Panc1 (cell line): Measurements from ENCODE around the gene ANO6. TPM values are rescaled to one million over a fixed set of nuclear protein-coding genes. Genes with fewer than 3 reads are reported as not detected.

Experiments used
- ATAC-seq: fragments of 200-7000 bp; cut with Tn5 transposase; 2 replicates; pipeline ENCODE4 v1.9.1; 2020; ENCODE audit warnings: mild to moderate bottlenecking, moderate library complexity
- BruUV-seq: library from RNA; stranded (reverse); fragments of 400-500 nt; replicated peaks from 2 replicates; lab custom pipeline; 2021; lab: Mats Ljungman, UMichigan
- CTCF ChIA-PET: fragments of 300-600 bp; sonication (Branson Sonifier 250); formaldehyde crosslinking; loops from one replicate; lab custom pipeline; 2022; ENCODE audit warnings: antibody characterized with exemption; lab: Charles Lee
- POLR2A ChIA-PET: fragments of 300-600 bp; sonication (Branson Sonifier 250); formaldehyde crosslinking; loops from one replicate; lab custom pipeline; 2022; ENCODE audit warnings: antibody characterized with exemption; lab: Charles Lee
- DNase-seq: peaks from one replicate; pipeline ENCODE4 v3.0.0-alpha.2; 2010; ENCODE audit warnings: low read depth, low spot score
- H3K27ac ChIP-seq: 2 replicates; pipeline ENCODE4 v1.5.1; 2011; ENCODE audit warnings: mild to moderate bottlenecking, low read length, inconsistent platforms
- H3K27me3 ChIP-seq: fragments of 200-500 bp; sonication (Bioruptor generic); 2 replicates; pipeline ENCODE4 v1.6.0; 2014; ENCODE audit warnings: low read length, inconsistent platforms; ENCODE audit not compliant: control insufficient read depth, insufficient read depth
- H3K36me3 ChIP-seq: fragments of 200-500 bp; sonication (Bioruptor generic); 2 replicates; pipeline ENCODE4 v1.5.1; 2014; ENCODE audit warnings: inconsistent platforms, mild to moderate bottlenecking, low read length, moderate library complexity; ENCODE audit not compliant: control insufficient read depth, insufficient read depth
- H3K4me1 ChIP-seq: 2 replicates; pipeline ENCODE4 v1.5.1; 2011; ENCODE audit warnings: inconsistent platforms, mild to moderate bottlenecking, low read length, moderate library complexity; ENCODE audit not compliant: control insufficient read depth, insufficient read depth
- H3K4me3 ChIP-seq, 2 experiments: 2 replicates each; pipeline ENCODE4 v1.5.1; 2011 to 2012; ENCODE audit warnings: low read depth in 2 of 2, low read length in 2 of 2, mild to moderate bottlenecking in 2 of 2, inconsistent platforms in 1 of 2, moderate library complexity in 1 of 2
- H3K9me3 ChIP-seq: fragments of 200-500 bp; sonication (Bioruptor generic); 2 replicates; pipeline ENCODE4 v1.5.1; 2014; ENCODE audit warnings: low read depth, mild to moderate bottlenecking, inconsistent platforms, low read length, moderate library complexity; ENCODE audit not compliant: control insufficient read depth, insufficient read depth
- CTCF ChIP-seq: fragments of 450-650 bp; IDR thresholded peaks from 2 replicates; pipeline ENCODE4 v1.5.1; 2017; ENCODE audit warnings: mild to moderate bottlenecking
- POLR2AphosphoS5 ChIP-seq: IDR thresholded peaks from 2 replicates; pipeline ENCODE4 v1.6.1; 2012; ENCODE audit warnings: mild to moderate bottlenecking, low read depth, low read length, moderate library complexity
- REST ChIP-seq, 2 experiments: IDR thresholded peaks; 2 replicates each; pipeline ENCODE4 v1.6.1; 2011 to 2012; ENCODE audit warnings: low read depth in 2 of 2, control low read depth in 1 of 2, low read length in 1 of 2, mild to moderate bottlenecking in 1 of 2, moderate library complexity in 1 of 2; ENCODE audit not compliant: insufficient read depth in 1 of 2
- SIN3A ChIP-seq: IDR thresholded peaks from 2 replicates; pipeline ENCODE4 v1.6.1; 2012; ENCODE audit warnings: low read depth, mild to moderate bottlenecking, low read length, moderate library complexity, borderline replicate concordance; ENCODE audit not compliant: insufficient read depth
- TCF7L2 ChIP-seq: IDR thresholded peaks from 2 replicates; pipeline ENCODE4 v1.6.1; 2011; ENCODE audit warnings: mild to moderate bottlenecking, low read depth, low read length, inconsistent platforms
- in situ Hi-C: cut with HindIII; loops from 2 replicates; pipeline ENCODE4 v1.10.0; 2016; ENCODE audit warnings: low sequenced_read_pairs, low pct_unique_long_range_greater_than_20kb
- intact Hi-C: fragments of 100-400 bp; cut with micrococcal nuclease; formaldehyde crosslinking; loops from one replicate; pipeline ENCODE4 v1.10.0; 2022; ENCODE audit not compliant: unreplicated experiment
- total RNA-seq: library from RNA; stranded (reverse); gene quantifications from one replicate; pipeline ENCODE4 v1.2.1, GENCODE V29; 2021; ENCODE audit not compliant: unreplicated experiment

The ANO6 gene
- total RNA-seq, 1 experiment from 2014 or later = 120 TPM

GRCh38 chr12:45483571-45483970 lies 267.7 kb downstream of the ANO6 start:
- Histone ChIP-seq H3K9me3 (0 out of 2 replicates have a peak, but pooled peaks cover 3% of the 10 kb centered on the region), H3K27me3 (no peaks in the 10 kb centered on the region; the same call in 1 of the 2 replicates), H3K4me1 (no peaks in the 10 kb centered on the region), H3K27ac (no peak overlapping the region), H3K4me3 (no peak overlapping the region), H3K36me3 (no peaks in the 10 kb centered on the region)
- CTCF ChIA-PET = no interaction called here
- in situ Hi-C loops = no loop called here
- TF ChIP-seq TCF7L2 (no peak), CTCF (no peak), REST (IDR thresholded peaks at IDR 0.05; ENCODE audit: insufficient read depth in 1 of 2, low read depth in 2 of 2, low read length in 1 of 2) (no peak), SIN3A (no peak), POLR2AphosphoS5 (no peak)
- ATAC-seq = no peak
- no peak for DNase-seq
- intact Hi-C loops = no loop called here
- POLR2A ChIA-PET = no interaction called here
- no TSS peak for BruUV-seq

Other genes starting within 250 kb of the ANO6 start
- gene DBX2, start 165.0 kb upstream of the ANO6 start, total RNA-seq = not detected